Neuronal stem cell (in vitro differentiated cells): ENCODE results near the gene CASK.
A peak's percentile ranks its signal among the peaks of the same experiment; 100 is the strongest.

Source experiments
- DNase-seq: peaks from one replicate; pipeline ENCODE4 v3.0.0-alpha.2; 2013; ENCODE audit warnings: low spot score
- H2AFZ ChIP-seq: one replicate; pipeline ENCODE4 v1.6.1; 2013; ENCODE audit warnings: mild to moderate bottlenecking, low read length, inconsistent platforms
- H2AK5ac ChIP-seq: 2 replicates; pipeline ENCODE4 v1.6.1; 2013; ENCODE audit warnings: low read depth, mild to moderate bottlenecking, inconsistent platforms, low read length, moderate library complexity, mixed read lengths
- H2BK120ac ChIP-seq: 2 replicates; pipeline ENCODE4 v1.6.1; 2013; ENCODE audit warnings: low read depth, mild to moderate bottlenecking, inconsistent platforms, low read length, moderate library complexity, mixed read lengths
- H2BK12ac ChIP-seq: one replicate; pipeline ENCODE4 v1.6.1; 2013; ENCODE audit warnings: low read length, inconsistent platforms
- H2BK15ac ChIP-seq: 2 replicates; pipeline ENCODE4 v1.6.1; 2013; ENCODE audit warnings: mild to moderate bottlenecking, low read length, inconsistent platforms, mixed read lengths
- H2BK5ac ChIP-seq: one replicate; pipeline ENCODE4 v1.6.1; 2013; ENCODE audit warnings: inconsistent platforms, mild to moderate bottlenecking, low read length, moderate library complexity
- H3K14ac ChIP-seq: one replicate; pipeline ENCODE4 v1.6.1; 2013; ENCODE audit warnings: low read length, inconsistent platforms
- H3K18ac ChIP-seq: 2 replicates; pipeline ENCODE4 v1.6.1; 2013; ENCODE audit warnings: low read length, inconsistent platforms
- H3K23ac ChIP-seq: 2 replicates; pipeline ENCODE4 v1.6.1; 2013; ENCODE audit warnings: low read depth, mild to moderate bottlenecking, mixed read lengths, low read length, inconsistent platforms; ENCODE audit not compliant: poor library complexity
- H3K27ac ChIP-seq: replicated peaks from 3 replicates; pipeline ENCODE4 v1.5.1; 2013; ENCODE audit warnings: low read length, inconsistent platforms
- H3K27me3 ChIP-seq, 3 experiments: 2 replicates each; pipeline ENCODE4 v1.6.1; 2013; ENCODE audit warnings: low read length in 3 of 3, mild to moderate bottlenecking in 2 of 3, inconsistent platforms in 1 of 3, low read depth in 1 of 3, mixed read lengths in 1 of 3, moderate library complexity in 1 of 3; ENCODE audit not compliant: control insufficient read depth in 3 of 3, insufficient read depth in 3 of 3
- H3K36me3 ChIP-seq, 2 donors: replicated peaks in 1 of 2; 2 replicates each; pipeline ENCODE4 v1.6.1; 2013; ENCODE audit warnings: low read length in 2 of 2; ENCODE audit not compliant: control insufficient read depth in 2 of 2, insufficient read depth in 2 of 2
- H3K4ac ChIP-seq: 2 replicates; pipeline ENCODE4 v1.6.1; 2013; ENCODE audit warnings: inconsistent platforms, mild to moderate bottlenecking, low read length, moderate library complexity
- H3K4me1 ChIP-seq, 2 donors: 1 replicate in 1 of 2; 2 replicates in 1 of 2; pipeline ENCODE4 v1.6.1; 2013; ENCODE audit warnings: low read length in 2 of 2, low read depth in 1 of 2; ENCODE audit not compliant: control insufficient read depth in 2 of 2, insufficient read depth in 1 of 2
- H3K4me2 ChIP-seq: one replicate; pipeline ENCODE4 v1.6.1; 2013; ENCODE audit warnings: mild to moderate bottlenecking, low read length, inconsistent platforms; ENCODE audit not compliant: insufficient read depth, poor library complexity, severe bottlenecking
- H3K4me3 ChIP-seq, 2 donors: 2 replicates each; pipeline ENCODE4 v1.5.1; 2013; ENCODE audit warnings: low read length in 2 of 2, mild to moderate bottlenecking in 2 of 2, inconsistent platforms in 1 of 2, moderate library complexity in 1 of 2
- H3K79me1 ChIP-seq: one replicate; pipeline ENCODE4 v1.6.1; 2013; ENCODE audit warnings: low read depth, mild to moderate bottlenecking, inconsistent platforms, low read length, moderate library complexity
- H3K9ac ChIP-seq: one replicate; pipeline ENCODE4 v1.6.1; 2013; ENCODE audit warnings: mild to moderate bottlenecking, low read depth, low read length, inconsistent platforms; ENCODE audit not compliant: poor library complexity
- H3K9me3 ChIP-seq, 2 donors: replicated peaks in 1 of 2; 2 replicates each; pipeline versions ENCODE3 to v1.6.1; 2013; ENCODE audit warnings: low read length in 2 of 2, mild to moderate bottlenecking in 2 of 2, inconsistent platforms in 1 of 2, low read depth in 1 of 2, mixed read lengths in 1 of 2, moderate library complexity in 1 of 2; ENCODE audit not compliant: control insufficient read depth in 2 of 2, insufficient read depth in 1 of 2
- H4K8ac ChIP-seq: one replicate; pipeline ENCODE4 v1.6.1; 2013; ENCODE audit warnings: low read depth, mild to moderate bottlenecking, inconsistent platforms, low read length, moderate library complexity
- H4K91ac ChIP-seq: one replicate; pipeline ENCODE4 v1.6.1; 2013; ENCODE audit warnings: low read length, low read depth, mild to moderate bottlenecking, inconsistent platforms; ENCODE audit not compliant: poor library complexity
- WGBS, 2 donors: extraction: QIAGEN DNeasy Blood & Tissue Kit; methylation state at CpG; one replicate each; pipeline ENCODE4 v1.1.7; 2013; ENCODE audit warnings: missing lambda C conversion rate in 2 of 2, mixed read lengths in 1 of 2; ENCODE audit not compliant: insufficient read length in 2 of 2, insufficient replicate concordance in 1 of 2; ENCODE audit errors: extremely low coverage in 2 of 2; 5-methylcytosine and 5-hydroxymethylcytosine counted together

Gene CASK

GRCh38 chrX:41481264-41482109, 441.9 kb downstream of the CASK start:
- Histone ChIP-seq H4K8ac (no peak overlapping the region), H2AFZ (no peak overlapping the region), H3K36me3 (no peaks in the 10 kb centered on the region), H3K14ac (no peak overlapping the region), H2BK15ac (no peak overlapping the region), H3K4me3 (no peak overlapping the region), H3K27me3 (no peaks in the 10 kb centered on the region), H3K27ac (peak overlapping the region; percentile 4), H3K23ac (no peak overlapping the region), H3K4me2 (no peak overlapping the region), H3K4me1 (peaks cover 5 to 6% of the 10 kb centered on the region in 2 donors), H3K9ac (no peak overlapping the region), H2BK12ac (no peak overlapping the region), H2BK120ac (no peak overlapping the region), H3K79me1 (no peaks in the 10 kb centered on the region), H4K91ac (no peak overlapping the region), H2AK5ac (no peak overlapping the region), H3K9me3 (peaks cover 0 to 13% of the 10 kb centered on the region in 2 donors), H2BK5ac (no peak overlapping the region), H3K4ac (no peak overlapping the region), H3K18ac (peak overlapping the region; percentile 87)
- DNase-seq, result no peak
- no CpG with 5 or more reads among the region's 6 CpGs for WGBS, 2 donors

- no peak overlapping the region for H2BK12ac ChIP-seq
- no peak overlapping the region for H3K4ac ChIP-seq
- no peak overlapping the region for H4K91ac ChIP-seq
- H3K18ac ChIP-seq, result no peak overlapping the region
- H3K27ac ChIP-seq, result no peak overlapping the region
- H3K4me1 ChIP-seq, result peaks cover 8 to 9% of the 10 kb centered on the region in 2 donors
- no peak overlapping the region for H2BK15ac ChIP-seq
- no peak overlapping the region for H3K9ac ChIP-seq
- no peak overlapping the region for H3K4me3 ChIP-seq
- no peak overlapping the region for H3K23ac ChIP-seq
- no CpG with 5 or more reads among the region's 13 CpGs for WGBS, 2 donors
- no peak overlapping the region for H4K8ac ChIP-seq
- no peak overlapping the region for H2BK120ac ChIP-seq
- no peak overlapping the region for H2AFZ ChIP-seq
- no peak overlapping the region for H3K4me2 ChIP-seq
- H3K14ac ChIP-seq, result no peak overlapping the region
- H2AK5ac ChIP-seq, result no peak overlapping the region
- DNase-seq, result no peak
- H3K79me1 ChIP-seq, result no peaks in the 10 kb centered on the region
- H3K36me3 ChIP-seq, result no peaks in the 10 kb centered on the region
- H3K27me3 ChIP-seq, result no peaks in the 10 kb centered on the region
- no peak overlapping the region for H2BK5ac ChIP-seq
- H3K9me3 ChIP-seq, result peaks cover 0 to 13% of the 10 kb centered on the region in 2 donors
Measured at GRCh38 chrX:41480508-41481260, 442.7 kb downstream of the CASK start.

- H3K9ac ChIP-seq, result no peak overlapping the region
- WGBS, 2 donors, result no CpG with 5 or more reads among the region's 6 CpGs
- no peak overlapping the region for H4K8ac ChIP-seq
- H2BK5ac ChIP-seq, result no peak overlapping the region
- no peak overlapping the region for H2AFZ ChIP-seq
- H3K9me3 ChIP-seq, result peaks cover 1 to 13% of the 10 kb centered on the region in 2 donors
- H3K14ac ChIP-seq, result no peak overlapping the region
- H3K4me3 ChIP-seq, result no peak overlapping the region
- H3K18ac ChIP-seq, result no peak overlapping the region
- peaks cover 2% of the 10 kb centered on the region for H3K79me1 ChIP-seq
- H4K91ac ChIP-seq, result no peak overlapping the region
- no peak overlapping the region for H3K23ac ChIP-seq
- no peak overlapping the region for H2BK15ac ChIP-seq
- H2AK5ac ChIP-seq, result no peak overlapping the region
- no peak overlapping the region for H2BK120ac ChIP-seq
- H3K27me3 ChIP-seq, result no peaks in the 10 kb centered on the region
- no peak overlapping the region for H2BK12ac ChIP-seq
- no peak for DNase-seq
- H3K4me1 ChIP-seq, result peaks cover 17 to 18% of the 10 kb centered on the region in 2 donors
- no peaks in the 10 kb centered on the region for H3K36me3 ChIP-seq
- no peak overlapping the region for H3K27ac ChIP-seq
- no peak overlapping the region for H3K4me2 ChIP-seq
- no peak overlapping the region for H3K4ac ChIP-seq
Measured at GRCh38 chrX:41478381-41478911, 444.9 kb downstream of the CASK start.
